Activated T-helper 17 cell treated with anti-CD3 and anti-CD28 coated beads, Interleukin-2, amount 50 U/mL, for 72 hours (primary cell): ENCODE results near the gene HYAL2. TPM values are rescaled to one million over a fixed set of nuclear protein-coding genes. Genes with fewer than 3 reads are reported as not detected.
A peak's percentile ranks its signal among the peaks of the same experiment; 100 is the strongest.
"Not testable (repeated sequence)": the region's sequence is repeated elsewhere in the genome, so short reads cannot be mapped to it uniquely, and the experiment has no call there.

ENCODE experiments used
- ATAC-seq: fragments of 150-1000 bp; cut with Tn5 transposase; replicated peaks from 2 replicates; pipeline ENCODE4 v1.10.0; 2021; ENCODE audit warnings: mild to moderate bottlenecking, moderate library complexity
- H3K27ac Mint-ChIP-seq: one replicate; pipeline ENCODE4 v1.8.0; 2022; ENCODE audit warnings: mixed read lengths
- H3K27me3 Mint-ChIP-seq: one replicate; pipeline ENCODE4 v1.8.0; 2022; ENCODE audit warnings: mixed read lengths
- H3K36me3 Mint-ChIP-seq: one replicate; pipeline ENCODE4 v1.8.0; 2022; ENCODE audit warnings: low read depth, mild to moderate bottlenecking, mixed read lengths
- H3K4me1 Mint-ChIP-seq: one replicate; pipeline ENCODE4 v1.8.0; 2022; ENCODE audit warnings: mixed read lengths
- H3K4me3 Mint-ChIP-seq: one replicate; pipeline ENCODE4 v1.8.0; 2022; ENCODE audit warnings: mild to moderate bottlenecking, mixed read lengths
- H3K9me3 Mint-ChIP-seq: one replicate; pipeline ENCODE4 v1.8.0; 2022; ENCODE audit warnings: mixed read lengths
- total RNA-seq, 2 donors: library from RNA; stranded (reverse); gene quantifications; one replicate each; pipeline ENCODE4 v1.2.3, GENCODE V29; 2022

HYAL2 gene
- total RNA-seq, 2 donors from 2014 or later: 5.1 to 8.5 TPM

- no peaks in the 10 kb centered on the region for H3K27me3 Mint-ChIP-seq
- H3K27ac Mint-ChIP-seq: no peak overlapping the region
- H3K9me3 Mint-ChIP-seq: no peaks in the 10 kb centered on the region
- peaks cover 6% of the 10 kb centered on the region for H3K4me1 Mint-ChIP-seq
- no peak overlapping the region for H3K4me3 Mint-ChIP-seq
- H3K36me3 Mint-ChIP-seq: peaks cover 45% of the 10 kb centered on the region
- ATAC-seq: no peak
Measured at GRCh38 chr3:50286322-50287227, 36.0 kb downstream of the HYAL2 start.

GRCh38 chr3:50284121-50284520 is 38.4 kb downstream of the HYAL2 start:
- H3K9me3 Mint-ChIP-seq, H3K27ac Mint-ChIP-seq, H3K4me1 Mint-ChIP-seq, H3K4me3 Mint-ChIP-seq, ATAC-seq, H3K27me3 Mint-ChIP-seq: not testable (repeated sequence)
- peaks cover 23% of the 10 kb centered on the region for H3K36me3 Mint-ChIP-seq

- Mint-ChIP-seq H3K27me3 (peaks cover 18% of the 10 kb centered on the region), H3K4me3 (no peak overlapping the region), H3K27ac (no peak overlapping the region), H3K4me1 (peaks cover under 1% of the 10 kb centered on the region), H3K9me3 (no peaks in the 10 kb centered on the region), H3K36me3 (no peaks in the 10 kb centered on the region)
- no peak for ATAC-seq
Measured at GRCh38 chr3:50279255-50280016, 43.1 kb downstream of the HYAL2 start.

GRCh38 chr3:50278880-50279224 is 43.7 kb downstream of the HYAL2 start, which contains the start of gene LSMEM2:
Gene LSMEM2 (plus strand): TSS chr3:50279087. CDS start chr3:50279114, 27 bp downstream.
- Mint-ChIP-seq H3K27ac (no peak within 1 kb of the TSS), H3K27me3 (peaks cover 23% of the 10 kb centered on the region), H3K9me3 (no peaks in the 10 kb centered on the region), H3K4me1 (peaks cover 5% of the 10 kb centered on the region), H3K4me3 (no peak within 1 kb of the TSS), H3K36me3 (no peaks in the 10 kb centered on the region)
- ATAC-seq: no peak

GRCh38 chr3:50278123-50278879 is 44.2 kb downstream of the HYAL2 start:
- Mint-ChIP-seq H3K36me3 (no peaks in the 10 kb centered on the region), H3K27me3 (peaks cover 23% of the 10 kb centered on the region), H3K4me1 (peaks cover 5% of the 10 kb centered on the region), H3K4me3 (no peak overlapping the region), H3K9me3 (no peaks in the 10 kb centered on the region), H3K27ac (no peak overlapping the region)
- ATAC-seq: peak; percentile 22

- Mint-ChIP-seq H3K27ac (no peak overlapping the region), H3K4me1 (peaks cover 9% of the 10 kb centered on the region), H3K36me3 (no peaks in the 10 kb centered on the region), H3K27me3 (peaks cover 27% of the 10 kb centered on the region), H3K4me3 (no peak overlapping the region), H3K9me3 (no peaks in the 10 kb centered on the region)
- no peak for ATAC-seq
Measured at GRCh38 chr3:50276762-50277101, 45.8 kb downstream of the HYAL2 start.

- Mint-ChIP-seq H3K9me3 (no peaks in the 10 kb centered on the region), H3K36me3 (no peaks in the 10 kb centered on the region), H3K27ac (no peak overlapping the region), H3K4me3 (peak overlapping the region; percentile 35), H3K4me1 (peaks cover 9% of the 10 kb centered on the region), H3K27me3 (peaks cover 27% of the 10 kb centered on the region)
- ATAC-seq: no peak
Measured at GRCh38 chr3:50275996-50276761, 46.4 kb downstream of the HYAL2 start.

GRCh38 chr3:50275141-50275995 is 47.2 kb downstream of the HYAL2 start:
- Mint-ChIP-seq H3K27ac (no peak overlapping the region), H3K4me1 (peaks cover 9% of the 10 kb centered on the region), H3K36me3 (no peaks in the 10 kb centered on the region), H3K9me3 (no peaks in the 10 kb centered on the region), H3K4me3 (peak overlapping the region; percentile 35), H3K27me3 (peaks cover 27% of the 10 kb centered on the region)
- no peak for ATAC-seq

GRCh38 chr3:50274371-50275104 is 48.0 kb downstream of the HYAL2 start:
- no peaks in the 10 kb centered on the region for H3K36me3 Mint-ChIP-seq
- ATAC-seq: peak; percentile 41
- no peaks in the 10 kb centered on the region for H3K9me3 Mint-ChIP-seq
- H3K27ac Mint-ChIP-seq: no peak overlapping the region
- H3K4me1 Mint-ChIP-seq: peaks cover 9% of the 10 kb centered on the region
- peaks cover 27% of the 10 kb centered on the region for H3K27me3 Mint-ChIP-seq
- H3K4me3 Mint-ChIP-seq: peak overlapping the region; percentile 60

- no peak for ATAC-seq
- H3K36me3 Mint-ChIP-seq: no peaks in the 10 kb centered on the region
- H3K27me3 Mint-ChIP-seq: peaks cover 26% of the 10 kb centered on the region
- no peak overlapping the region for H3K27ac Mint-ChIP-seq
- no peaks in the 10 kb centered on the region for H3K9me3 Mint-ChIP-seq
- H3K4me3 Mint-ChIP-seq: peak overlapping the region; percentile 60
- peaks cover 9% of the 10 kb centered on the region for H3K4me1 Mint-ChIP-seq
Measured at GRCh38 chr3:50273689-50274065, 48.9 kb downstream of the HYAL2 start.

GRCh38 chr3:50272911-50273688 is 49.4 kb downstream of the HYAL2 start:
- Mint-ChIP-seq H3K36me3 (no peaks in the 10 kb centered on the region), H3K4me3 (peak overlapping the region; percentile 71), H3K9me3 (no peaks in the 10 kb centered on the region), H3K4me1 (peaks cover 9% of the 10 kb centered on the region), H3K27ac (peak overlapping the region; percentile 77), H3K27me3 (peaks cover 21% of the 10 kb centered on the region)
- ATAC-seq: peak; percentile 97

- H3K9me3 Mint-ChIP-seq, H3K4me1 Mint-ChIP-seq, H3K36me3 Mint-ChIP-seq: not testable (repeated sequence)
- peak overlapping the region; percentile 71 for H3K4me3 Mint-ChIP-seq
- H3K27ac Mint-ChIP-seq: peak overlapping the region; percentile 77
- ATAC-seq: peak; percentile 1
- H3K27me3 Mint-ChIP-seq: peaks cover 21% of the 10 kb centered on the region
Measured at GRCh38 chr3:50272538-50272910, 50.0 kb downstream of the HYAL2 start.
